Central memory CD8-positive, alpha-beta T cell (primary cell): ENCODE results near the gene GAPDH.

Experiments used
- ATAC-seq: fragments of 150-1000 bp; cut with Tn5 transposase; replicated peaks from 2 replicates; pipeline ENCODE4 v1.10.0; 2022; ENCODE audit warnings: mild to moderate bottlenecking, moderate FRiP score, moderate number of reproducible peaks; ENCODE audit not compliant: poor library complexity, severe bottlenecking; ENCODE audit errors: extremely low read depth
- DNase-seq, 2 donors: peaks; one replicate each; pipeline ENCODE4 v3.0.0; 2021; ENCODE audit warnings: low spot score in 2 of 2
- H3K27ac Mint-ChIP-seq: one replicate; pipeline ENCODE4 v1.8.0; 2022; ENCODE audit warnings: low read depth, mild to moderate bottlenecking, moderate library complexity, mixed read lengths
- H3K27me3 Mint-ChIP-seq: one replicate; pipeline ENCODE4 v1.8.0; 2022; ENCODE audit warnings: mixed read lengths
- H3K36me3 Mint-ChIP-seq: one replicate; pipeline ENCODE4 v1.8.0; 2022; ENCODE audit warnings: mild to moderate bottlenecking, moderate library complexity, mixed read lengths; ENCODE audit not compliant: insufficient read depth
- H3K4me1 Mint-ChIP-seq: one replicate; pipeline ENCODE4 v1.8.0; 2022; ENCODE audit warnings: mixed read lengths
- H3K4me3 Mint-ChIP-seq: one replicate; pipeline ENCODE4 v1.8.0; 2022; ENCODE audit warnings: mild to moderate bottlenecking, moderate library complexity, mixed read lengths
- H3K9me3 Mint-ChIP-seq: one replicate; pipeline ENCODE4 v1.8.0; 2022; ENCODE audit warnings: mixed read lengths

Gene GAPDH

DNA sequence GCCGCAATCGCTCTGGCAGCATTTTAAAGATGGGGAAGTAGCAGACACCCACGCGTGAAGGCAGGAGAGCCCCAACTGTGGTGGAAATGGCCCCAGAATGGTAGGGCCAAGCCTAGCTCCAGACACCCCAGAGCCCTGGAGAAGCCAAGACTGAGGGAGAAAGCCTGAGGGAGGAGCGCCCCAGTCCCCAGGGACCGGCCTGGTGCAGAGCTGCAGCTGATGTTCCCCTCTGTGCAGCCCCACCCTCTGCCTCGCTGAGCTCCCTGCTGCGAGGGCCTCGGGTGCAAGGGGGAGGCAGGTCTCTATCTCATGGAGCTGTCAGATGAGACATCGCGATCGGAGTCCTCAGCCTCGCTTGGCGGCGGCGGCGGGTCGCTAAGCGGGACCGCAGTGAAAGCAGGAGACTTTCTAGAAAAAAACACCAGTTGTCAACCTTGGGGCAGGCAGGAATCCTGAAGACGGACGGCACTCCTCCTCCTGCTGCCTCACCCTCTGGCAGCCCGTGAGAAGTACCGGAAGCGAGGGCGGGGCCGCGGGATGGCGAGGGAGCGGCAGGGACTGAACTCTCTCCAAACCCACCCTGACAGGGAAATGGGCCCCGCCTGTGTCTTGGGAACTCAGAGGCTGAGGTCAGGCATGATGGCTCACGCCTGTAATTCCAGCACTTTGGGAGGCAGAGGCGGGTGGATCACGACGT lies 6.0 kb downstream of the GAPDH start:
- H3K4me3 Mint-ChIP-seq, result peak overlapping the region; percentile 73
- H3K36me3 Mint-ChIP-seq, result peaks cover 40% of the 10 kb centered on the region
- peak overlapping the region; percentile 85 for H3K27ac Mint-ChIP-seq
- no peaks in the 10 kb centered on the region for H3K27me3 Mint-ChIP-seq
- ATAC-seq (peak; percentile 14), DNase-seq (no peak)
- H3K4me1 Mint-ChIP-seq, result peaks cover 42% of the 10 kb centered on the region
- H3K9me3 Mint-ChIP-seq, result no peaks in the 10 kb centered on the region

DNA sequence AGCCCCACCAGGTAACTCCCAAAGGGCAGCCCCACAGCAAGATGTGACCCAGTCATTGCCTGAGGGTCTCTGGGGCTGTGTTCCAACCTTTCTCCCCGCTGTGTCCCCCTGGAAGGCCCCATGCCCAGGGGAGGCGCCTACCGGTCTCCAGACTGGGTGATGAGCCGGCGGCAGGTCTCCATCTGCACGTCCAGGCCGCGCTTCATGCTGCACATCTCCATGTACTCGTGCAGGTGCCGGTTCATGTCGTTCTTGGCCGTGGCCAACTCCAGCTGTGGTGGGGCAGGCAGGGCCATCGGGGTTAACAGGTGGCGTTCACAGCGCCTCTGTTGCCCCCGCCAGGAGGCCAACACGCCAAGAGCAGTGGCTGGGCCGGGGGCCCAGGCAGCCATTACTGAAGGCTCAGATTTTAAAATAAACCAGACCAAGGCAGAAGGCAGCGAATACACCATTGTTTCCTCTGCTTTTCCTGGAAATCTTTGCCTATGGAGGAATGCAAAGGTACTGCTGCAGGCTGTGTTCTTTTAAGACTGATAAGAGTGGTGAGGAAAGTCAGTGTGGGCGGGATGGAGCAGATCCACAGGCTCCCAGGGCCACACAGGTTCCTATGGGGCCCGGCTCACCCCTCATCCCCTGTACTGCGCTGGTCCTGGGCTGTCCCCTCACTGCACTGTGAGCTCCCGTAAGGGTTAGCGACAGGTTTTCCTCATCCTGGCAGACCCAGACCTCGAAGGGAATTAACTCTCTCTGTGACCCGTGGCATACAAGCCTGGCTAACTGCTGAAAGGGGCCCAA lies 7.3 kb downstream of the GAPDH start:
- H3K27me3 Mint-ChIP-seq, result no peaks in the 10 kb centered on the region
- DNase-seq (no peak), ATAC-seq (no peak)
- H3K4me3 Mint-ChIP-seq, result no peak overlapping the region
- peaks cover 39% of the 10 kb centered on the region for H3K36me3 Mint-ChIP-seq
- H3K27ac Mint-ChIP-seq, result no peak overlapping the region
- H3K4me1 Mint-ChIP-seq, result peaks cover 29% of the 10 kb centered on the region
- H3K9me3 Mint-ChIP-seq, result no peaks in the 10 kb centered on the region

DNA sequence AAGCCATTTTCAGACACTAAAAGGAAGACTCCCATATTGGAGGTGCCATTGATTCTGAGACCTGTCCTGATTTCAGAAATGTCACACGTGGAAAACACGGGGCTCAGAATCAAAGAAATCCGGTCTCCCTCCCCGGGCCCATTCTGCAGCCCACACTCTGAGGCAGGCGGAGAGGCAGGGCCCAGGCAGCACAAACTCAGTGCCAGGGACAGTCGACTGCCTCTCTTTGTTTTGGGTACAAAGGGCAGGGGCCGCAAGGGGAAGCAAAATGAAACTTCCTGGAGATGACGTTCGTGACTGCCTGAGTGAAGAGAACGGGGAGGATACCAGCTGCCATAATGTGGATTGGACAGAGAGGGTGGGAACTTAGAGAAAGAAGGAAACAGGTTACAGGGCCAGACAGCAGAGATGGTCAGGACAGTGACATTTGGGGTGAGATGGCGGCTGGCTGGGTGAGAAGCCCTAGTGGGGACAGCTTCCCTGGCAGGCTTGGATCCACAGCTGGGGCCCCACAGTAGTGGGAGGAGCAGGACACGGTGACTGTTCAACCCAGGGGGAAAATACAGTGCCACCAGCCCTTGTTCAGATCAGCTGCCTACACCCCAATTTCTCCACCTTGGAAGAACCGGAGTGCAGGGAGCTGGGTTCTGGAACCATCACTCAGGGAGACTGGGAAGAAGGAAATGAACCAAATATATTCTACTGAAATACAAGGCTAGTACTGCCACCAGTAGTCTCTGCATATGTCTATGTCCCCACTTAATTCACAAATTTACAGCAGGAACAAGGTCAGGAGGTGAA lies 8.1 kb downstream of the GAPDH start:
- Mint-ChIP-seq H3K9me3 (no peaks in the 10 kb centered on the region), H3K4me3 (no peak overlapping the region), H3K36me3 (peaks cover 36% of the 10 kb centered on the region), H3K27ac (no peak overlapping the region), H3K27me3 (no peaks in the 10 kb centered on the region), H3K4me1 (peaks cover 23% of the 10 kb centered on the region)
- ATAC-seq (no peak), DNase-seq (no peak)

DNA sequence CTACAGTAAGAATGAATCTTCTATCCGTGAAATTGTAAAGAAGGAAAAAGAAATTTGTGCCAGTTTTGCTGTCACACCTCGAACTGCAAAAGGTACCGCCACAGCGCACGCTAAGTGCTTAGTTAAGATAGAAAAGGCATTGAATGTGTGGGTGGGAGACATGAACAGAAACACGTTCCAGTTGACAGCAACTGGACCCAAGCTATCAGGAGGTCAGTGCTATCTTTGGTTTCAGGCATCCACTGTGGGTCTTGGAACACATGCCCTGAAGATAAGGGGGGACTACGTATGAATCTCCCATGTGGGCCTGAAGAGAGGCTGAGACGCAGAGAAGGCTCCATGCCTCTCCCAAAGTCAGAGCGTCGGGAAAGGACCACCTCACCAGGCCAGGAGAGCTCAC lies 11.7 kb downstream of the GAPDH start:
- H3K27me3 Mint-ChIP-seq, result no peaks in the 10 kb centered on the region
- ATAC-seq (no peak), DNase-seq (no peak)
- no peak overlapping the region for H3K27ac Mint-ChIP-seq
- no peak overlapping the region for H3K4me3 Mint-ChIP-seq
- H3K9me3 Mint-ChIP-seq, result no peaks in the 10 kb centered on the region
- H3K4me1 Mint-ChIP-seq, result peaks cover under 1% of the 10 kb centered on the region
- H3K36me3 Mint-ChIP-seq, result peaks cover 22% of the 10 kb centered on the region

DNA sequence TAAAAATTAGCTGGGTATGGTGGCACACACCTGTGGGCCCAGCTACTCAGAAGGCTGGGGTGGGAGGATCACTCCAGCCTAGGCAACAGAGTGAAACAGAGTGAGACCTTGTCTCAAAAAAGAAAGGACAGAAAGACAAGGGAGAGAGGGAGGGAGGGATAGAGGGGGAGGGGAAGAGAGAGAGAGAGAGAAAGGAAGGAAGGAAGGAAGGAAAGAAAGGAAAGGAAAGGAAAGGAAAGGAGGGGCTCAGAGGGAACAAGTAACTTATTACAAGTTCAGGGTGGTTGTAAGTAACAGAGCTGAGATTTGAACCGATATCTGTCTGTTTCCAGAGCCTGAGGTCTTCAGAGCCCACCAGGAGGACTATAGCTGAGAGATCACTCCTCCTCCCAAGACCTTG lies 13.2 kb downstream of the GAPDH start:
- no peak overlapping the region for H3K4me3 Mint-ChIP-seq
- peaks cover 27% of the 10 kb centered on the region for H3K36me3 Mint-ChIP-seq
- no peak overlapping the region for H3K27ac Mint-ChIP-seq
- DNase-seq (no peak), ATAC-seq (no peak)
- H3K27me3 Mint-ChIP-seq, result no peaks in the 10 kb centered on the region
- peaks cover 16% of the 10 kb centered on the region for H3K4me1 Mint-ChIP-seq
- H3K9me3 Mint-ChIP-seq, result no peaks in the 10 kb centered on the region

DNA sequence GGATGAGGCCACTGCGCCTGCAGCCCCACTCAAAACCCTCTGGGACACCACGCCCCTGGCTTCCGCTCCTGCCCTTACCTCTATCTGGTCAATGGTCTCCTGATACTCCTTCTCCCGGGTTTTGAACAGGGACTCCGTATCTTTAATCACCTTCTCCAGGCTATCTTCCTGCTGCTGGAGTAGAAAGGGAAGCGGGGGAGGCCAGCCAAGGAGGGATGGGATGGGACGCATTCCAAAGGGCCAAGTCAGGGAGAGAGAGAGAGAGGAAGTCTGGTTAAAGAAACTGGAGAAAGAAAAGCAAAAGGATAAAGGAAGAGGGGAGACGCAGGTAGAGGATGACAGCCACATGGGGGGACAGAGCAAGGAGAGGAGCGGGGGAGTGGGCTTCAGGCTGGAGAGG lies 13.7 kb downstream of the GAPDH start:
- DNase-seq (no peak), ATAC-seq (no peak)
- Mint-ChIP-seq H3K27ac (no peak overlapping the region), H3K9me3 (no peaks in the 10 kb centered on the region), H3K27me3 (no peaks in the 10 kb centered on the region), H3K36me3 (peaks cover 28% of the 10 kb centered on the region), H3K4me1 (peaks cover 20% of the 10 kb centered on the region), H3K4me3 (no peak overlapping the region)

DNA sequence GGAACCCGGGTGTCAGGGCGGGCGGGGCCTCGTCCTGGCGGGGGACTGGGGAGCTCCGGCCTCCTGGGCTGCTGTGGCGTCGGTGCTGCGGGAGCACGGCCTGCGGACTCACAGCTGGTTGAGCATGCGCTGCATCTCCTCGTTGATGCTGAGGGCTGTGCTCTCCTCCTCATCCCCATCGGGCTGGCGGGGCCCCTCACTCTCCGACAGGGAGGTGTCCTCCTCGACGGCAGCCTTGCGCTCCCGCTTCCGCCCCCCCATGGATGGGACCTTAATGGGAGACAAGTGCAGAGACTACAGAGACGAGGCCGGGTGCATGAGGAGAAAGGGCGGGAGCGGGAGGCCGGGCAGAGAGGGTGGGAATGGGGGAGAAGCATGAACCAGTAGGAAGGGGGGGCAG lies 14.2 kb downstream of the GAPDH start:
- ATAC-seq (no peak), DNase-seq (no peak)
- H3K4me1 Mint-ChIP-seq, result peaks cover 26% of the 10 kb centered on the region
- peak overlapping the region; percentile 56 for H3K27ac Mint-ChIP-seq
- no peaks in the 10 kb centered on the region for H3K27me3 Mint-ChIP-seq
- H3K4me3 Mint-ChIP-seq, result no peak overlapping the region
- H3K36me3 Mint-ChIP-seq, result peaks cover 29% of the 10 kb centered on the region
- H3K9me3 Mint-ChIP-seq, result no peaks in the 10 kb centered on the region

DNA sequence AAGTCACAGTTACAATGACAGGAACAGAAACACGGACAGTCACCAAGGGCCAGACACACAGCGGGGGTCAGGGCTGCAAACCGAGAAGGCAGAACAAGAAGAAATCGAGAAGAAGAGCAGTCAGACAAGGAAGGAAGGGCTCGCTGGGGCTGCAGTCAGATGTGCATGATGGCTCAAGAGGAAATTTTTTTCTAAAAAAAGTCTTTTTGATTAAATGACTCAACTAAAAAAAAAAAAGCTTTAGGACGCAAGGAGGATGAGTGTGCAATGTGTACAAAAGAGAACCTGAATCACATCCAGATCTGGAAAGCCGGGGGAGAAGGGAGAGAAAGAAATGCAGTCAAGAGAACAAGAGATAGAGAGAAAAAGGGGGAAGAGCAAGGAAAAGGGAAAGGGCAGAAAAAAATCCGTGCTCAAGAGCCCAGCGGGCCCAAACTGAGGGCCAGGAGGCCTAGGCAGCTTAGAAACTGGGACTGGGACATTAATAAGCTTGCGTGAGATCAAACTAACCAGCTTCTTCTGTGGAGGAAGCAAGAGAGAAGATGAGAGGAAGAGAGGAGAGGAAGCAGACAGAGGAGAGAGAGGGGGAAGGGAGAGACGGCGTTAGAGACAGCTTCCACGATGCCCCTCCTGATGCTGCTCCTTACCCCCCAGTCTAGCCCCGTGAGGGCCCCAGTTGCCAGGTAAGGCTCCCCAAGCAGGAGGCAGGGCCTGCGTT lies 14.8 kb downstream of the GAPDH start:
- Mint-ChIP-seq H3K27ac (peak overlapping the region; percentile 56), H3K4me1 (peaks cover 31% of the 10 kb centered on the region), H3K36me3 (peaks cover 29% of the 10 kb centered on the region), H3K27me3 (no peaks in the 10 kb centered on the region), H3K9me3 (no peaks in the 10 kb centered on the region), H3K4me3 (no peak overlapping the region)
- ATAC-seq (no peak), DNase-seq (no peak)

DNA sequence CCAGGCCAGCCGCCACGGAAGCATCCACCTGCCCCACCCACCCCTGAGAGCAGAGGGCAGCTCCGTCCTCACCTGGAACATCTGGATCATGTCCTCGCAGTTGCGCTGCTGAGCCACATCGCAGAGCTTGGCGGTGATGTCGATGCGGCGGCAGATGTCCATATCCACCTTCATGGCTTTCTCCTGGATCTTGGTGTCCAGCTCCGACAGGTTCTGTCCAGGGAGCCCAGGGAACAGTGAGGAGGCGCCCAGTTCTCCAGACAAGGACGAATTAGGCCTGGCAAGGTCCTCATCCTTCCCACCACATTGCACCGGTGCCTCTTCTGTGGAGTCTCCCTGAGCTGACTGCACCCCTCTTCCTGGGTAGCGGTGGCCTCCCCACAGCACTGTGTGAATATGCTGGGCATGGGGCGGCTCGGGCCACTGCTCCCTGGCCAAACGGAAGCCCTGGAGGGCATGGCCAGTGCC lies 15.4 kb downstream of the GAPDH start:
- H3K9me3 Mint-ChIP-seq, result no peaks in the 10 kb centered on the region
- H3K27ac Mint-ChIP-seq, result peak overlapping the region; percentile 56
- peaks cover 37% of the 10 kb centered on the region for H3K4me1 Mint-ChIP-seq
- no peak overlapping the region for H3K4me3 Mint-ChIP-seq
- ATAC-seq (no peak), DNase-seq (no peak)
- H3K36me3 Mint-ChIP-seq, result peaks cover 26% of the 10 kb centered on the region
- H3K27me3 Mint-ChIP-seq, result no peaks in the 10 kb centered on the region

DNA sequence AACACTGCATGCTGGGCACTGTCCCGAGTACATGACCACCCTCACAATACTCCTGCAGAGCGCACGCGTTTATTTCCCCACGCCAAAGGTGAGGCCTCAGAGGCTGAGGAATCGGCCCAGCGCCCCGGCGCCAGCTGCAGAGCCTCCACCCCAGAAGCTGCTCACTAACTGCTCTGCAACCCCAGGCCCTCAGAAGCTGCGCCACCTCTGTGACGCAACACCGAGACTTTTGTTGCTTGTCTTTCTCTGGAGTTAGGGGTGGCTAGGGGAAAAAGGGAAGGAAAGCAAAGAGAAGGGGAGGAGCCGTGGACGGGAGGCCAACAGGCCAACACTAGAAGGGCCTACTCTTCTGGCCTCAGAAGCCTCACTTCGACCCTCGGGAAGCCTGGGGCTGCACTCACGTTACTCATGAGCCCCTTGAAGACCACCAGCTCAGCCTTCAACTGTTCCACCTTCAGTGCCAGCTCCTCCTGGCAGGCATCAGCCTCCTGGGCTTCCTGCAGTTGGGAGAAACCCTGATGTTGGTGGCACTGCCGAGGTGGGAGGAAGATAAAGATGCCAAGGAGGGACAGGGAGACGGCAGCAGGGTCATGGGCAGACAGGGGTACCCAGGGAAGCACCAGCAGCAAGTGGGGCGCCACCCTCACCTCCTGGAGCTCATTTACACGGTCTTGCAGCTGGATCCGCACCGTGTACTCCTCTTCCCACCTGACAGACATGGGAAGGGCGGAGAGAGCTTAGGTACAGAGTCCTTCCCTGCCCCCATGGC lies 16.2 kb downstream of the GAPDH start:
- peaks cover 42% of the 10 kb centered on the region for H3K4me1 Mint-ChIP-seq
- peaks cover 29% of the 10 kb centered on the region for H3K36me3 Mint-ChIP-seq
- DNase-seq (no peak), ATAC-seq (no peak)
- H3K27me3 Mint-ChIP-seq, result no peaks in the 10 kb centered on the region
- H3K4me3 Mint-ChIP-seq, result no peak overlapping the region
- H3K9me3 Mint-ChIP-seq, result no peaks in the 10 kb centered on the region
- no peak overlapping the region for H3K27ac Mint-ChIP-seq

DNA sequence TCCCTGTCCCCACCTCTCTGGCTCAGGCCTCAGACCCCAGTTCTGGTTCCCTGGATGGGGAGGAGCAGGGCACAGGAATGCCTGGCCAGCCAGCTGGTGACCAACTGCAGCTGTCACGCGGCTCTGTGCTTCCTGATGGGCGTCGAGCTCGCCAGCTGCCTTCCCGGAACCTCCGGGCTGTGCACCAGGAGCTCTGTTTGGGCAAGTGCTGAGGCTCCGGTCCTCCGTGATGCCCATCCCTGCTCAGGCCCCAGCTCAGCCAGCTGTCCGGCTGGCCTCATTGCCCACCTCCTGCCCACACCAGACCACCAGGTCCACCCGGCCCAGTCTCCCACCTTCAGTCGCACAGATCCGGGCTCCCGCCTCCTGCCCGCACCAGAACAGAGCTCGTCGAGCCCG lies 16.7 kb downstream of the GAPDH start:
- Mint-ChIP-seq H3K27ac (peak overlapping the region; percentile 55), H3K27me3 (no peaks in the 10 kb centered on the region), H3K4me1 (peaks cover 42% of the 10 kb centered on the region), H3K36me3 (peaks cover 29% of the 10 kb centered on the region), H3K4me3 (no peak overlapping the region), H3K9me3 (no peaks in the 10 kb centered on the region)
- ATAC-seq (no peak), DNase-seq (no peak)
